IMR-90 (cell line): ENCODE results near the gene ZNF248. TPM values are rescaled to one million over a fixed set of nuclear protein-coding genes. Genes with fewer than 3 reads are reported as not detected.

ENCODE experiments used
- ATAC-seq: fragments of 200-7000 bp; cut with Tn5 transposase; 2 replicates; pipeline ENCODE4 v1.9.1; 2020; ENCODE audit warnings: low read depth, mild to moderate bottlenecking, moderate library complexity
- BruUV-seq: library from RNA; stranded (reverse); fragments of 400-500 nt; replicated peaks from 2 replicates; lab custom pipeline; 2021; lab: Mats Ljungman, UMichigan
- CTCF ChIA-PET: fragments of 300-600 bp; formaldehyde crosslinking; extraction: SDS; loops from one replicate; lab custom pipeline; 2021; ENCODE audit warnings: antibody characterized with exemption; lab: Yijun Ruan, JAX
- POLR2A ChIA-PET: fragments of 300-600 bp; sonication (Branson Sonifier 250); formaldehyde crosslinking; loops from one replicate; lab custom pipeline; 2022; ENCODE audit warnings: antibody characterized with exemption; ENCODE audit not compliant: unreplicated experiment; lab: Charles Lee
- DNase-seq: peaks from one replicate; pipeline ENCODE4 v3.0.0; 2013
- H2AFZ ChIP-seq: replicated peaks from 2 replicates; pipeline ENCODE3; 2013; ENCODE audit warnings: low read length, mild to moderate bottlenecking; ENCODE audit not compliant: poor library complexity
- H2AK5ac ChIP-seq: 2 replicates; pipeline ENCODE4 v1.6.1; 2013; ENCODE audit warnings: low read depth, low read length, inconsistent platforms
- H2AK9ac ChIP-seq: replicated peaks from 2 replicates; pipeline ENCODE3; 2013; ENCODE audit warnings: mild to moderate bottlenecking, low read depth, low read length, moderate library complexity; ENCODE audit not compliant: poor library complexity
- H2BK120ac ChIP-seq: 2 replicates; pipeline ENCODE4 v1.6.1; 2013; ENCODE audit warnings: low read depth, low read length, inconsistent platforms
- H2BK15ac ChIP-seq: 3 replicates; pipeline ENCODE4 v1.6.1; 2013; ENCODE audit warnings: low read depth, low read length, inconsistent platforms
- H2BK20ac ChIP-seq: 2 replicates; pipeline ENCODE4 v1.6.1; 2013; ENCODE audit warnings: low read depth, mild to moderate bottlenecking, inconsistent platforms, low read length, moderate library complexity
- H2BK5ac ChIP-seq: 2 replicates; pipeline ENCODE4 v1.6.1; 2013; ENCODE audit warnings: mild to moderate bottlenecking, low read depth, low read length, inconsistent platforms; ENCODE audit not compliant: poor library complexity, severe bottlenecking
- H3K14ac ChIP-seq: replicated peaks from 2 replicates; pipeline ENCODE4 v1.6.1; 2013; ENCODE audit warnings: low read depth, low read length, inconsistent platforms
- H3K18ac ChIP-seq: 2 replicates; pipeline ENCODE4 v1.6.1; 2013; ENCODE audit warnings: low read depth, low read length, control low read depth
- H3K23ac ChIP-seq: 2 replicates; pipeline ENCODE4 v1.6.1; 2013; ENCODE audit warnings: low read depth, low read length, inconsistent platforms
- H3K27ac ChIP-seq: 2 replicates; pipeline ENCODE4 v1.5.1; 2013; ENCODE audit warnings: mild to moderate bottlenecking, control low read depth, low read length; ENCODE audit not compliant: insufficient read depth
- H3K27me3 ChIP-seq: 2 replicates; pipeline ENCODE4 v1.6.1; 2013; ENCODE audit warnings: low read length; ENCODE audit not compliant: control insufficient read depth, insufficient read depth
- H3K36me3 ChIP-seq: 2 replicates; pipeline ENCODE4 v1.6.1; 2013; ENCODE audit warnings: low read length, mixed read lengths; ENCODE audit not compliant: control insufficient read depth, insufficient read depth
- H3K4ac ChIP-seq: 2 replicates; pipeline ENCODE4 v1.6.1; 2013; ENCODE audit warnings: low read depth, low read length, inconsistent platforms
- H3K4me1 ChIP-seq: 2 replicates; pipeline ENCODE4 v1.6.1; 2013; ENCODE audit warnings: low read length, mixed read lengths; ENCODE audit not compliant: control insufficient read depth, insufficient read depth
- H3K4me2 ChIP-seq: 2 replicates; pipeline ENCODE4 v1.6.1; 2013; ENCODE audit warnings: low read depth, mild to moderate bottlenecking, control low read depth, low read length, moderate library complexity
- H3K4me3 ChIP-seq: 2 replicates; pipeline ENCODE4 v1.5.1; 2013; ENCODE audit warnings: low read depth, mild to moderate bottlenecking, control low read depth, low read length, moderate library complexity; ENCODE audit not compliant: insufficient read depth
- H3K56ac ChIP-seq: 2 replicates; pipeline ENCODE4 v1.6.1; 2013; ENCODE audit warnings: low read length, inconsistent platforms; ENCODE audit not compliant: insufficient read depth; ENCODE audit errors: extremely low read depth
- H3K79me1 ChIP-seq, 2 experiments: 2 replicates each; pipeline ENCODE4 v1.6.1; 2013; ENCODE audit warnings: low read length in 2 of 2, inconsistent platforms in 1 of 2, low read depth in 1 of 2
- H3K9ac ChIP-seq: 2 replicates; pipeline ENCODE4 v1.6.1; 2013; ENCODE audit warnings: low read depth, low read length, control low read depth
- H3K9me1 ChIP-seq: 2 replicates; pipeline ENCODE4 v1.6.1; 2013; ENCODE audit warnings: low read length, inconsistent platforms; ENCODE audit not compliant: insufficient read depth
- H3K9me3 ChIP-seq: 2 replicates; pipeline ENCODE4 v1.6.1; 2013; ENCODE audit warnings: low read length; ENCODE audit not compliant: control insufficient read depth, insufficient read depth
- H4K20me1 ChIP-seq: 2 replicates; pipeline ENCODE4 v1.6.1; 2013; ENCODE audit warnings: low read length, inconsistent platforms; ENCODE audit not compliant: insufficient read depth
- H4K5ac ChIP-seq: 2 replicates; pipeline ENCODE4 v1.6.1; 2013; ENCODE audit warnings: mild to moderate bottlenecking, low read depth, low read length, control low read depth
- H4K8ac ChIP-seq, 2 experiments: 2 replicates each; pipeline ENCODE4 v1.6.1; 2013; ENCODE audit warnings: low read depth in 2 of 2, low read length in 2 of 2, control low read depth in 1 of 2, inconsistent platforms in 1 of 2
- H4K91ac ChIP-seq: 2 replicates; pipeline ENCODE4 v1.6.1; 2013; ENCODE audit warnings: low read depth, low read length, inconsistent platforms; ENCODE audit not compliant: insufficient read depth
- BHLHE40 ChIP-seq: fragments of 150-350 bp; IDR thresholded peaks from 2 replicates; pipeline ENCODE4 v1.6.1; 2016; ENCODE audit warnings: mild to moderate bottlenecking, low read depth, low read length
- CEBPB ChIP-seq: IDR thresholded peaks from 2 replicates; pipeline ENCODE4 v1.6.1; 2012; ENCODE audit warnings: low read depth, low read length, improper control_type of control experiment
- CHD1 ChIP-seq: IDR thresholded peaks from 2 replicates; pipeline ENCODE4 v1.6.1; 2012; ENCODE audit warnings: low read depth, low read length, improper control_type of control experiment
- CTCF ChIP-seq: conservative IDR thresholded peaks from 2 replicates; pipeline ENCODE4 v1.5.1; 2012; ENCODE audit warnings: mild to moderate bottlenecking, low read depth, low read length, improper control_type of control experiment
- FOS ChIP-seq: fragments of 150-350 bp; IDR thresholded peaks from 2 replicates; pipeline ENCODE4 v1.6.1; 2016; ENCODE audit warnings: low read depth, low read length
- MAFK ChIP-seq: IDR thresholded peaks from 2 replicates; pipeline ENCODE4 v1.6.1; 2012; ENCODE audit warnings: low read depth, low read length, improper control_type of control experiment
- MAZ ChIP-seq: IDR thresholded peaks from 2 replicates; pipeline ENCODE4 v1.6.1; 2012; ENCODE audit warnings: low read depth, mild to moderate bottlenecking, low read length, improper control_type of control experiment, moderate library complexity, borderline replicate concordance
- MXI1 ChIP-seq: IDR thresholded peaks from 2 replicates; pipeline ENCODE4 v1.6.1; 2012; ENCODE audit warnings: low read depth, mild to moderate bottlenecking, low read length, moderate library complexity, borderline replicate concordance
- NFE2L2 ChIP-seq: fragments of 150-350 bp; IDR thresholded peaks from 2 replicates; pipeline ENCODE4 v1.6.1; 2016; ENCODE audit warnings: low read depth, mild to moderate bottlenecking, low read length
- POLR2A ChIP-seq: IDR thresholded peaks from 2 replicates; pipeline ENCODE4 v1.6.1; 2012; ENCODE audit warnings: mild to moderate bottlenecking, low read depth, low read length
- RAD21 ChIP-seq: IDR thresholded peaks from 2 replicates; pipeline ENCODE4 v1.6.1; 2012; ENCODE audit warnings: low read length, improper control_type of control experiment
- RCOR1 ChIP-seq: IDR thresholded peaks from 2 replicates; pipeline ENCODE4 v1.6.1; 2012; ENCODE audit warnings: mild to moderate bottlenecking, low read length, improper control_type of control experiment; ENCODE audit not compliant: insufficient replicate concordance
- RFX5 ChIP-seq: IDR thresholded peaks from 2 replicates; pipeline ENCODE4 v1.8.0; 2012; ENCODE audit warnings: low read depth, mild to moderate bottlenecking, low read length, moderate library complexity
- SMC3 ChIP-seq: fragments of 150-350 bp; IDR thresholded peaks from 2 replicates; pipeline ENCODE4 v1.6.1; 2016; ENCODE audit warnings: low read depth, mild to moderate bottlenecking, antibody characterized with exemption, low read length, moderate library complexity
- WGBS, 2 experiments: methylation state at CpG; one replicate each; pipeline versions ENCODE4 v1.1.5 to v1.1.7; 2013; ENCODE audit warnings: missing lambda C conversion rate in 2 of 2; ENCODE audit not compliant: insufficient read length in 1 of 2; ENCODE audit errors: extremely low coverage in 2 of 2; 5-methylcytosine and 5-hydroxymethylcytosine counted together
- dilution Hi-C: fragments of 300-500 bp; cut with HindIII; formaldehyde crosslinking; loops from one replicate; pipeline ENCODE4 v1.14.3; 2018; ENCODE audit warnings: low sequenced_read_pairs; ENCODE audit not compliant: unreplicated experiment
- in situ Hi-C: fragments of 300-500 bp; cut with MboI; formaldehyde crosslinking; loops from 3 replicates; pipeline ENCODE4 v1.14.3; 2019; ENCODE audit warnings: low sequenced_read_pairs, inconsistent platforms, mixed read lengths
- intact Hi-C: fragments of 100-400 bp; cut with micrococcal nuclease; formaldehyde crosslinking; loops from 2 replicates; pipeline ENCODE4 v1.10.0; 2022
- polyA plus RNA-seq, 3 experiments: library from polyadenylated mRNA; depleted of rRNA; stranded (reverse); fragments of >200 nt; gene quantifications; 2 replicates each; pipeline ENCODE4 v1.2.3, GENCODE V29; 2012; ENCODE audit warnings: low replicate concordance in 1 of 3
- total RNA-seq: library from RNA; depleted of rRNA; stranded (reverse); fragments of >200 nt; gene quantifications from 2 replicates; pipeline ENCODE4 v1.2.3, GENCODE V29; 2012
- TF ChIP-seq, protein P1 (sequence below): fragments of 150-350 bp; IDR thresholded peaks from 2 replicates; pipeline ENCODE4 v1.6.1; 2016; ENCODE audit warnings: low read depth, mild to moderate bottlenecking, low read length, moderate library complexity, borderline replicate concordance
- TF ChIP-seq, protein P2 (sequence below): fragments of 150-350 bp; IDR thresholded peaks from 2 replicates; pipeline ENCODE4 v1.6.1; 2017; ENCODE audit warnings: mild to moderate bottlenecking, antibody characterized with exemption, low read length, low read depth

ZNF248 gene
- total and polyA plus RNA-seq, 2 of the 4 experiments (the other 2 are of a cell fraction), result 5.1 to 5.7 TPM

- ATAC-seq, result no peak
- dilution Hi-C loops, result no loop called here
- Histone ChIP-seq H3K9ac (no peak overlapping the region), H3K23ac (no peak overlapping the region), H2BK15ac (no peak overlapping the region), H4K91ac (no peak overlapping the region), H3K4me2 (no peak overlapping the region), H3K56ac (no peak overlapping the region), H3K27me3 (no peaks in the 10 kb centered on the region), H3K4me1 (no peaks in the 10 kb centered on the region), H4K8ac (no peak overlapping the region), H4K20me1 (no peaks in the 10 kb centered on the region), H2BK20ac (no peak overlapping the region), H3K4me3 (no peak overlapping the region), H2AK5ac (no peak overlapping the region), H2AFZ (no peak overlapping the region), H3K36me3 (no peaks in the 10 kb centered on the region), H3K14ac (no peak overlapping the region), H3K79me1 (no peaks in the 10 kb centered on the region), H3K18ac (no peak overlapping the region), H4K5ac (no peak overlapping the region), H3K9me1 (no peaks in the 10 kb centered on the region), H3K4ac (no peak overlapping the region), H3K9me3 (peaks cover 20% of the 10 kb centered on the region), H3K27ac (no peak overlapping the region), H2AK9ac (no peak overlapping the region), H2BK120ac (no peak overlapping the region), H2BK5ac (no peak overlapping the region)
- CTCF ChIA-PET, result no interaction called here
- intact Hi-C loops, result no loop called here
- no TSS peak for BruUV-seq
- in situ Hi-C loops, result no loop called here
- WGBS, 2 experiments, result 28% methylated on average over 2 of the region's 4 CpGs; no CpG with 5 or more reads in 1 of the 2 experiments
- TF ChIP-seq NFE2L2, result no peak
- TF ChIP-seq BHLHE40, result no peak
- TF ChIP-seq, protein P1, sequence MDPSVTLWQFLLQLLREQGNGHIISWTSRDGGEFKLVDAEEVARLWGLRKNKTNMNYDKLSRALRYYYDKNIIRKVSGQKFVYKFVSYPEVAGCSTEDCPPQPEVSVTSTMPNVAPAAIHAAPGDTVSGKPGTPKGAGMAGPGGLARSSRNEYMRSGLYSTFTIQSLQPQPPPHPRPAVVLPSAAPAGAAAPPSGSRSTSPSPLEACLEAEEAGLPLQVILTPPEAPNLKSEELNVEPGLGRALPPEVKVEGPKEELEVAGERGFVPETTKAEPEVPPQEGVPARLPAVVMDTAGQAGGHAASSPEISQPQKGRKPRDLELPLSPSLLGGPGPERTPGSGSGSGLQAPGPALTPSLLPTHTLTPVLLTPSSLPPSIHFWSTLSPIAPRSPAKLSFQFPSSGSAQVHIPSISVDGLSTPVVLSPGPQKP, result no peak
- no peak for TF ChIP-seq RAD21
- TF ChIP-seq RFX5, result no peak
- TF ChIP-seq RCOR1, result no peak
- no peak for TF ChIP-seq SMC3
- TF ChIP-seq FOS, result no peak
- no peak for TF ChIP-seq CEBPB
- no peak for TF ChIP-seq MAZ
- no peak for TF ChIP-seq CHD1
- TF ChIP-seq CTCF, result no peak
- no peak for TF ChIP-seq POLR2A
- TF ChIP-seq MXI1, result no peak
- TF ChIP-seq, protein P2, sequence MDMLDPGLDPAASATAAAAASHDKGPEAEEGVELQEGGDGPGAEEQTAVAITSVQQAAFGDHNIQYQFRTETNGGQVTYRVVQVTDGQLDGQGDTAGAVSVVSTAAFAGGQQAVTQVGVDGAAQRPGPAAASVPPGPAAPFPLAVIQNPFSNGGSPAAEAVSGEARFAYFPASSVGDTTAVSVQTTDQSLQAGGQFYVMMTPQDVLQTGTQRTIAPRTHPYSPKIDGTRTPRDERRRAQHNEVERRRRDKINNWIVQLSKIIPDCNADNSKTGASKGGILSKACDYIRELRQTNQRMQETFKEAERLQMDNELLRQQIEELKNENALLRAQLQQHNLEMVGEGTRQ, result no peak
- TF ChIP-seq MAFK, result no peak
- DNase-seq, result no peak
- POLR2A ChIA-PET, result no interaction called here
These were observed 109.2 kb downstream of the ZNF248 start for GRCh38 chr10:37748170-37748569.
